ENCODE data around the gene IL4R.

GRCh38 chr16:27377666-27378485 is 64.1 kb downstream of the IL4R start:
- no peak for TF ChIP-seq ELF1 (IDR thresholded peaks at IDR 0.05; ENCODE audit: borderline replicate concordance, low read depth)
- TF ChIP-seq, protein P1, sequence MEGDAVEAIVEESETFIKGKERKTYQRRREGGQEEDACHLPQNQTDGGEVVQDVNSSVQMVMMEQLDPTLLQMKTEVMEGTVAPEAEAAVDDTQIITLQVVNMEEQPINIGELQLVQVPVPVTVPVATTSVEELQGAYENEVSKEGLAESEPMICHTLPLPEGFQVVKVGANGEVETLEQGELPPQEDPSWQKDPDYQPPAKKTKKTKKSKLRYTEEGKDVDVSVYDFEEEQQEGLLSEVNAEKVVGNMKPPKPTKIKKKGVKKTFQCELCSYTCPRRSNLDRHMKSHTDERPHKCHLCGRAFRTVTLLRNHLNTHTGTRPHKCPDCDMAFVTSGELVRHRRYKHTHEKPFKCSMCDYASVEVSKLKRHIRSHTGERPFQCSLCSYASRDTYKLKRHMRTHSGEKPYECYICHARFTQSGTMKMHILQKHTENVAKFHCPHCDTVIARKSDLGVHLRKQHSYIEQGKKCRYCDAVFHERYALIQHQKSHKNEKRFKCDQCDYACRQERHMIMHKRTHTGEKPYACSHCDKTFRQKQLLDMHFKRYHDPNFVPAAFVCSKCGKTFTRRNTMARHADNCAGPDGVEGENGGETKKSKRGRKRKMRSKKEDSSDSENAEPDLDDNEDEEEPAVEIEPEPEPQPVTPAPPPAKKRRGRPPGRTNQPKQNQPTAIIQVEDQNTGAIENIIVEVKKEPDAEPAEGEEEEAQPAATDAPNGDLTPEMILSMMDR (IDR thresholded peaks at IDR 0.05 in 2 of 3, conservative IDR thresholded peaks at IDR 0.05 in 1 of 3; ENCODE audit: borderline replicate concordance in 1 of 3, insufficient read depth in 1 of 3, low read depth in 2 of 3, low read length in 2 of 3), result no peak
- TF ChIP-seq EGR1 (IDR thresholded peaks at IDR 0.05; ENCODE audit: low read depth), result no peak
- no peak for TF ChIP-seq REST (IDR thresholded peaks at IDR 0.05; ENCODE audit: low read depth)
- no peak for TF ChIP-seq CBX3 (IDR thresholded peaks at IDR 0.05; ENCODE audit: low read depth)
- no peak for TF ChIP-seq ZNF274 (IDR thresholded peaks at IDR 0.05; ENCODE audit: low read depth, low read length)
- TF ChIP-seq SIN3A (IDR thresholded peaks at IDR 0.05; ENCODE audit: low read depth), result no peak
- TF ChIP-seq POLR2A (IDR thresholded peaks at IDR 0.05; ENCODE audit: borderline replicate concordance, extremely low read depth, insufficient read depth, insufficient read length), result no peak
- no peak for TF ChIP-seq CEBPB (IDR thresholded peaks at IDR 0.05; ENCODE audit: low read depth)
